ENCODE data around the gene SMIM35. TPM values are rescaled to one million over a fixed set of nuclear protein-coding genes. Genes with fewer than 3 reads are reported as not detected.
A peak's percentile ranks its signal among the peaks of the same experiment; 100 is the strongest.

The SMIM35 gene
- total RNA-seq, 1 experiment from 2014 or later = not detected

DNA sequence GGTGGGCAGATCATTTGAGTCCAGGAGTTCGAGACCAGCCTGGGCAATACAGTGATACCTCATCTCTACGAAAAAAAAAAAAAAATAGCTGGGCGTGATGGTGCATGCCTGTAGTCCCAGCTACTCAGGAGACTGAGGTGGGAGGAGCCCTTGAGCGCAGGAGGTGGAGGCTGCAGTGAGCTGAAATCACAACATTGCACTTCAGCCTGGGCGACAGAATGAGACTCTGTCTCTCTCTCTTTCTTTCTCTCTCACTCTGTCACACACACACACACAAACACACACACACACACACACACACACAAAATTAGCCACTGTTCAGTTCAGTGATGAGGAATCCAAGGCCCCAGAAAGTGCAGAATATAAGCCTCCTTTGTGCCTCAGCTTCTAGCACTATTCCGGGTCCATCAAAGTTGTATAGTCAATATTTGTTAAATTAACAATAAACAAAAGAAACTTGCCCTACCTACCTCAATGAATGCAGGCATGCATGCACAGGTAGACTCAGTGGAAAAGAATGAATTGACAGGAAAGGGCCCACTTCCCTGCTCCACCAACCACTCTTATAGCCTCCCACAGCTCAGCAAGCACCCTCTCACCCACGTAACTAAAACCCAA lies 3.9 kb upstream of the SMIM35 start:
- Histone ChIP-seq H3K27ac (ENCODE audit: low read length) (no peak overlapping the region), H3K4me3 (ENCODE audit: low read length) (no peak overlapping the region), H3K4me1 (ENCODE audit: insufficient read depth, low read length) (no peaks in the 10 kb centered on the region), H2AFZ (ENCODE audit: low read length) (no peak overlapping the region), H3K36me3 (ENCODE audit: low read depth, low read length) (no peaks in the 10 kb centered on the region), H3K9ac (ENCODE audit: low read length) (no peak overlapping the region), H3K9me2 (replicated peaks; ENCODE audit: low read length) (no peaks in the 10 kb centered on the region), H4K20me1 (ENCODE audit: low read length) (no peaks in the 10 kb centered on the region), H3K9me3 (ENCODE audit: low read length) (no peaks in the 10 kb centered on the region), H3K4me2 (ENCODE audit: low read length) (no peak overlapping the region), H3K27me3 (ENCODE audit: low read length) (peaks cover 40% of the 10 kb centered on the region), H3K79me2 (ENCODE audit: low read length) (no peaks in the 10 kb centered on the region), H3F3A (ENCODE audit: low read length, unreplicated experiment) (no peaks in the 10 kb centered on the region)
- ChIA-PET CTCF (no interaction called here), POLR2A (ENCODE audit: unreplicated experiment) (no interaction called here)
- DNase-seq = no peak
- intact Hi-C loops (cut with micrococcal nuclease) = no loop called here
- no peak for TF ChIP-seq EZH2phosphoT487 (IDR thresholded peaks at IDR 0.05; ENCODE audit: borderline replicate concordance, low read length)
- TF ChIP-seq, protein P1, sequence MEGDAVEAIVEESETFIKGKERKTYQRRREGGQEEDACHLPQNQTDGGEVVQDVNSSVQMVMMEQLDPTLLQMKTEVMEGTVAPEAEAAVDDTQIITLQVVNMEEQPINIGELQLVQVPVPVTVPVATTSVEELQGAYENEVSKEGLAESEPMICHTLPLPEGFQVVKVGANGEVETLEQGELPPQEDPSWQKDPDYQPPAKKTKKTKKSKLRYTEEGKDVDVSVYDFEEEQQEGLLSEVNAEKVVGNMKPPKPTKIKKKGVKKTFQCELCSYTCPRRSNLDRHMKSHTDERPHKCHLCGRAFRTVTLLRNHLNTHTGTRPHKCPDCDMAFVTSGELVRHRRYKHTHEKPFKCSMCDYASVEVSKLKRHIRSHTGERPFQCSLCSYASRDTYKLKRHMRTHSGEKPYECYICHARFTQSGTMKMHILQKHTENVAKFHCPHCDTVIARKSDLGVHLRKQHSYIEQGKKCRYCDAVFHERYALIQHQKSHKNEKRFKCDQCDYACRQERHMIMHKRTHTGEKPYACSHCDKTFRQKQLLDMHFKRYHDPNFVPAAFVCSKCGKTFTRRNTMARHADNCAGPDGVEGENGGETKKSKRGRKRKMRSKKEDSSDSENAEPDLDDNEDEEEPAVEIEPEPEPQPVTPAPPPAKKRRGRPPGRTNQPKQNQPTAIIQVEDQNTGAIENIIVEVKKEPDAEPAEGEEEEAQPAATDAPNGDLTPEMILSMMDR (conservative IDR thresholded peaks at IDR 0.05; ENCODE audit: low read depth, low read length) = no peak
- no peak for TF ChIP-seq EZH2 (IDR thresholded peaks at IDR 0.05; ENCODE audit: low read length, unreplicated experiment)
- ATAC-seq = no peak
- no TSS peak for BruUV-seq (replicated peaks)

GRCh38 chr11:118088531-118088930 lies 1.8 kb upstream of the SMIM35 start:
- H2AFZ ChIP-seq (ENCODE audit: low read length) = no peak overlapping the region
- ChIA-PET CTCF (no interaction called here), POLR2A (ENCODE audit: unreplicated experiment) (no interaction called here)
- TF ChIP-seq, protein P1 (conservative IDR thresholded peaks at IDR 0.05; ENCODE audit: low read depth, low read length) = no peak
- TF ChIP-seq EZH2 (IDR thresholded peaks at IDR 0.05; ENCODE audit: low read length, unreplicated experiment) = no peak
- no peak for TF ChIP-seq EZH2phosphoT487 (IDR thresholded peaks at IDR 0.05; ENCODE audit: borderline replicate concordance, low read length)
- DNase-seq = peak; percentile 60
- H3K4me3 ChIP-seq (ENCODE audit: low read length) = no peak overlapping the region
- no peaks in the 10 kb centered on the region for H3K9me3 ChIP-seq (ENCODE audit: low read length)
- no peaks in the 10 kb centered on the region for H3K9me2 ChIP-seq (replicated peaks; ENCODE audit: low read length)
- H3K27ac ChIP-seq (ENCODE audit: low read length) = no peak overlapping the region
- peaks cover 27% of the 10 kb centered on the region; the same call in 1 of the 2 replicates for H3K27me3 ChIP-seq (ENCODE audit: low read length)
- intact Hi-C loops (cut with micrococcal nuclease) = no loop called here
- no peaks in the 10 kb centered on the region for H3K36me3 ChIP-seq (ENCODE audit: low read depth, low read length)
- H3K9ac ChIP-seq (ENCODE audit: low read length) = no peak overlapping the region
- H4K20me1 ChIP-seq (ENCODE audit: low read length) = no peaks in the 10 kb centered on the region
- ATAC-seq = peak; percentile 33; the same call in 1 of the 2 replicates
- H3F3A ChIP-seq (ENCODE audit: low read length, unreplicated experiment) = no peaks in the 10 kb centered on the region
- H3K79me2 ChIP-seq (ENCODE audit: low read length) = no peaks in the 10 kb centered on the region
- no peak overlapping the region for H3K4me2 ChIP-seq (ENCODE audit: low read length)
- H3K4me1 ChIP-seq (ENCODE audit: insufficient read depth, low read length) = no peaks in the 10 kb centered on the region
- BruUV-seq (replicated peaks) = no TSS peak

GRCh38 chr11:118087931-118088330 lies 1.2 kb upstream of the SMIM35 start:
- no peak for ATAC-seq
- no peak for DNase-seq
- no peak overlapping the region for H3K27ac ChIP-seq (ENCODE audit: low read length)
- no peaks in the 10 kb centered on the region for H3K9me2 ChIP-seq (replicated peaks; ENCODE audit: low read length)
- no peak for TF ChIP-seq EZH2 (IDR thresholded peaks at IDR 0.05; ENCODE audit: low read length, unreplicated experiment)
- no peak for TF ChIP-seq EZH2phosphoT487 (IDR thresholded peaks at IDR 0.05; ENCODE audit: borderline replicate concordance, low read length)
- TF ChIP-seq, protein P1 (conservative IDR thresholded peaks at IDR 0.05; ENCODE audit: low read depth, low read length) = no peak
- H3K9ac ChIP-seq (ENCODE audit: low read length) = no peak overlapping the region
- H3K4me1 ChIP-seq (ENCODE audit: insufficient read depth, low read length) = no peaks in the 10 kb centered on the region
- no peak overlapping the region for H3K4me3 ChIP-seq (ENCODE audit: low read length)
- POLR2A ChIA-PET (ENCODE audit: unreplicated experiment) = no interaction called here
- no peak overlapping the region for H3K4me2 ChIP-seq (ENCODE audit: low read length)
- H3F3A ChIP-seq (ENCODE audit: low read length, unreplicated experiment) = no peaks in the 10 kb centered on the region
- no peaks in the 10 kb centered on the region for H3K36me3 ChIP-seq (ENCODE audit: low read depth, low read length)
- intact Hi-C loops (cut with micrococcal nuclease) = no loop called here
- no peak overlapping the region for H2AFZ ChIP-seq (ENCODE audit: low read length)
- no peaks in the 10 kb centered on the region for H4K20me1 ChIP-seq (ENCODE audit: low read length)
- H3K9me3 ChIP-seq (ENCODE audit: low read length) = no peaks in the 10 kb centered on the region
- peaks cover 31% of the 10 kb centered on the region for H3K27me3 ChIP-seq (ENCODE audit: low read length)
- H3K79me2 ChIP-seq (ENCODE audit: low read length) = no peaks in the 10 kb centered on the region
- CTCF ChIA-PET = no interaction called here
- no TSS peak for BruUV-seq (replicated peaks)

Measured in PC-3 (cell line).